HG02885 (cell line): Measurements from ENCODE around the gene KAT14.
A peak's percentile ranks its signal among the peaks of the same experiment; 100 is the strongest.
"Not testable (repeated sequence)": the region's sequence is repeated elsewhere in the genome, so short reads cannot be mapped to it uniquely, and the experiment has no call there.

Experiments used
- ATAC-seq: cut with Tn5 transposase; IDR thresholded peaks from one replicate; pipeline ENCODE4 v1.9.1; 2021; ENCODE audit warnings: mild to moderate bottlenecking; ENCODE audit not compliant: unreplicated experiment, poor library complexity

KAT14 gene

GRCh38 chr20:18203700-18204099, 66.0 kb downstream of the KAT14 start:
- ATAC-seq = peak; percentile 57

- no peak for ATAC-seq
Observed at GRCh38 chr20:18213002-18213401, 75.3 kb downstream of the KAT14 start.

GRCh38 chr20:18215566-18215965, 77.9 kb downstream of the KAT14 start:
- no peak for ATAC-seq

GRCh38 chr20:18218280-18218679, 80.6 kb downstream of the KAT14 start:
- ATAC-seq = no peak

DNA sequence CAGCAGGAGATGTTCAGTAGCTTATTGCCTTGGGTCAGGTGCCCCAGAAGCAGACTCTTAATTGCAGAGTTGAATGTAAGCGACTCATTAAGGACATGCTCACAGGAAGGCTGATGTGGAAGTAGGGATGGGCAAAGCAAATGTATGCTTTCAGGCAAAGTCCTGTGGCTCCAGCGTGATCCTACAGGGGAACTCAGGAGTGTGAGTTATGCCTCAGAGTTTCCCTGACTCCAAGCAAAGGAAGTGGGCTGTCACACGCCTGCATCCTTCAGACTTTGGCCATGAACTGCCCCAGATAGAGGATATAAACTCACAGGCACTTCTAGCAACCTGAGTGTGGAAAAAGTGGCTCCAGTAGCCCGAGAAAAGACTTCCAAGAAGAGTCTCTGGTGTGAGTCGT, 85.7 kb downstream of the KAT14 start:
- ATAC-seq = no peak

DNA sequence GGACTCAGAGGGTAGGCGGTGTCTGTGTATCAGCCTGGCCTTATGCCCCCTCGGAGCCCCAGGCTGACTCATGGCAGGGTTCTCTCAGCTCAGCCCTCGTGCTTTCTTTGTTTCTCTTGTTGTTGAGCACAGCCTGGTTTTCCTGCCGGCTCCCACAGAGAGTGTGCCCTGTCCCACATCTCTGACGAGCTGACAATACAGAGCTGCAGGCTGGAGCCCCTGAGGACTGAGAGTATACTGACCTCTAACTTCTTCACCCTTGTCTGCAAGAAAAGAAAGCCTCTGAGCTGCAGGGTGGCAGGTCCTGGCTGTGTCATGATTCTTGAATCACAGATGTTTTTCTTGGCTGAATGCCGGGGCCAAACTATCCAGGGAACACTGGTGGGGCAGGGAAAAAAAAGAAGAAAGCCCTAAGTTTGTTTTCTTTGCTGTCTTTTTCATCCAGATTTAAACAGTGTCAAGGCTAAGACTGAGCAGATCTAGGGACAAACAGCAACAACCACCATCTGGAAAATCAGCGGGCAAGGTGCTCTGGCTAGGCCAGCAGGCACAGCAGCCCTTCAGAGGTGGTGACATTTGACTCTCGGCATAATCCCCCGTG, 87.4 kb downstream of the KAT14 start:
- no peak for ATAC-seq

DNA sequence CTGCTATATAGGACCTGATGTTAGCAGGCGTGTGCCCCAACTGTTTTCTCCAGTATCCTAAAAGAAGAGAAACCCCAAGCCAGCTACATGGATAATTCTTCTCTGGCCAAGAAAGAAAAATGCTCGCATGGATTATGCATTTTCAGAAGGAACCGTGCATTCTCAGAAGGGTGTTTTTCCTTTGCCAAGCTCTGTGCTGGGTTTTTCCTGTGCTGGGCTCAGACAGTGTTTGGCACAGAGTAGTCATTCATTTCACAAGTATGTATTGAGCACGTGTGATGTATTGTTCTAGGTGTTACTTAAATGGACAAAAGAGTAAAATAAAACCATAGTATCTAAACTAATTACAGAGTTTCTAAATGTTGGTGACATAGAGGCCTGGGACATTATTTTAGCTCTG, 88.0 kb downstream of the KAT14 start:
- no peak for ATAC-seq

GRCh38 chr20:18226741-18227140, 89.1 kb downstream of the KAT14 start:
- not testable (repeated sequence) for ATAC-seq

GRCh38 chr20:18233408-18233943, 95.8 kb downstream of the KAT14 start:
- ATAC-seq = no peak
